Liver (tissue), 9 donors: ENCODE measurements around the gene OR4E2. TPM values are rescaled to one million over a fixed set of nuclear protein-coding genes. Genes with fewer than 3 reads are reported as not detected.
"Not testable (repeated sequence)": the region's sequence is repeated elsewhere in the genome, so short reads cannot be mapped to it uniquely, and the experiment has no call there.

ENCODE experiments used
- DNase-seq: peaks from one replicate; pipeline ENCODE4 v3.0.0-alpha.2; 2017; ENCODE audit warnings: low spot score
- H3K27ac ChIP-seq, 2 donors: one replicate each; pipeline ENCODE4 v1.7.0; 2013; ENCODE audit warnings: inconsistent platforms in 2 of 2, low read length in 2 of 2, control low read depth in 1 of 2, low read depth in 1 of 2, mild to moderate bottlenecking in 1 of 2
- H3K27me3 ChIP-seq, 4 donors: one replicate each; pipeline versions ENCODE4 v1.6.1 to v1.7.0; 2013; ENCODE audit warnings: low read length in 3 of 4, inconsistent platforms in 1 of 4, mild to moderate bottlenecking in 1 of 4, moderate library complexity in 1 of 4; ENCODE audit not compliant: control insufficient read depth in 4 of 4, insufficient read depth in 4 of 4
- H3K36me3 ChIP-seq, 4 donors: one replicate each; pipeline versions ENCODE4 v1.6.1 to v1.7.0; 2013; ENCODE audit warnings: low read length in 3 of 4, mild to moderate bottlenecking in 3 of 4, low read depth in 1 of 4, moderate library complexity in 1 of 4; ENCODE audit not compliant: control insufficient read depth in 4 of 4, insufficient read depth in 3 of 4
- H3K4me1 ChIP-seq, 4 donors: one replicate each; pipeline versions ENCODE4 v1.6.1 to v1.7.0; 2013; ENCODE audit warnings: low read length in 3 of 4, mild to moderate bottlenecking in 3 of 4, moderate library complexity in 1 of 4; ENCODE audit not compliant: control insufficient read depth in 4 of 4, insufficient read depth in 4 of 4
- H3K4me3 ChIP-seq, 3 donors: one replicate each; pipeline versions ENCODE4 v1.6.1 to v1.7.0; 2013; ENCODE audit warnings: low read length in 3 of 3, control low read depth in 1 of 3, low read depth in 1 of 3, mild to moderate bottlenecking in 1 of 3
- H3K9ac ChIP-seq, 2 donors: one replicate each; pipeline ENCODE4 v1.7.0; 2013; ENCODE audit warnings: low read length in 2 of 2, mild to moderate bottlenecking in 2 of 2, moderate library complexity in 2 of 2, control low read depth in 1 of 2, low read depth in 1 of 2
- H3K9me3 ChIP-seq, 4 donors: one replicate each; pipeline versions ENCODE4 v1.6.1 to v1.7.0; 2013; ENCODE audit warnings: low read length in 3 of 4; ENCODE audit not compliant: control insufficient read depth in 4 of 4
- EGR1 ChIP-seq, 2 donors: IDR thresholded peaks; 2 replicates each; pipeline ENCODE4 v1.6.1; 2016 to 2018; ENCODE audit warnings: antibody characterized with exemption in 2 of 2, low read depth in 2 of 2
- FOXA1 ChIP-seq: IDR thresholded peaks from 2 replicates; pipeline ENCODE4 v1.6.1; 2016; ENCODE audit warnings: antibody characterized with exemption
- GABPA ChIP-seq, 2 donors: IDR thresholded peaks in 1 of 2; conservative IDR thresholded peaks in 1 of 2; 2 replicates each; pipeline ENCODE4 v1.6.1; 2016; ENCODE audit warnings: antibody characterized with exemption in 2 of 2, mild to moderate bottlenecking in 1 of 2, moderate library complexity in 1 of 2
- HNF4A ChIP-seq, 2 donors: conservative IDR thresholded peaks; 2 replicates each; pipeline ENCODE4 v1.6.1; 2016; ENCODE audit warnings: antibody characterized with exemption in 2 of 2, mild to moderate bottlenecking in 2 of 2
- HNF4G ChIP-seq: IDR thresholded peaks from 2 replicates; pipeline ENCODE4 v1.6.1; 2016; ENCODE audit warnings: antibody characterized with exemption
- MAX ChIP-seq: IDR thresholded peaks from 2 replicates; pipeline ENCODE4 v1.6.1; 2016; ENCODE audit warnings: antibody characterized with exemption
- NR2F2 ChIP-seq: IDR thresholded peaks from 2 replicates; pipeline ENCODE4 v1.6.1; 2016; ENCODE audit warnings: antibody characterized with exemption
- RXRA ChIP-seq, 2 donors: IDR thresholded peaks; 2 replicates each; pipeline ENCODE4 v1.6.1; 2017 to 2018; ENCODE audit warnings: antibody characterized with exemption in 2 of 2, mild to moderate bottlenecking in 1 of 2
- SP1 ChIP-seq: IDR thresholded peaks from 2 replicates; pipeline ENCODE4 v1.6.1; 2018; ENCODE audit warnings: antibody characterized with exemption, mild to moderate bottlenecking
- TAF1 ChIP-seq: conservative IDR thresholded peaks from 2 replicates; pipeline ENCODE4 v1.6.1; 2016; ENCODE audit warnings: antibody characterized with exemption, mild to moderate bottlenecking
- ZBTB33 ChIP-seq: IDR thresholded peaks from 2 replicates; pipeline ENCODE4 v1.6.1; 2016; ENCODE audit warnings: antibody characterized with exemption
- WGBS: extraction: QIAGEN DNeasy Blood & Tissue Kit; methylation state at CpG from one replicate; pipeline ENCODE4 v1.1.7; 2013; 5-methylcytosine and 5-hydroxymethylcytosine counted together
- polyA plus RNA-seq, 2 donors: library from polyadenylated mRNA; stranded (reverse) in 1 of 2; unstranded in 1 of 2; fragments of 200-250 nt in 1 of 2; fragments of >200 nt in 1 of 2; fragmentation: Nextera tagmentation in 1 of 2; extraction: Ambion mirVana in 1 of 2; gene quantifications; one replicate each; pipeline versions ENCODE4 v1.2.1 to v1.2.3, GENCODE V29; 2013 to 2015
- total RNA-seq, 2 donors: library from RNA; depleted of rRNA; stranded (reverse); fragments of >200 nt; gene quantifications; one replicate each; pipeline ENCODE4 v1.2.3, GENCODE V29; 2014
- TF ChIP-seq, protein P1 (sequence below): IDR thresholded peaks from 2 replicates; pipeline ENCODE4 v1.6.1; 2016; ENCODE audit warnings: antibody characterized with exemption
- donor health status: healthy.
- donor health status: healthy.
- donor health status: healthy.
- donor health status: healthy.
- donor health status: healthy.

OR4E2 gene
- total and polyA plus RNA-seq, 4 donors, result not detected

- H3K36me3 ChIP-seq, result no peaks in the 10 kb centered on the region
- no peak overlapping the region for H3K4me3 ChIP-seq
- TF ChIP-seq MAX, result no peak
- H3K27ac ChIP-seq, result no peak overlapping the region
- H3K27me3 ChIP-seq, result peaks cover 0 to 3% (median 0%) of the 10 kb centered on the region in 4 donors
- no peak for DNase-seq
- H3K4me1 ChIP-seq, result no peaks in the 10 kb centered on the region
- WGBS, result 74% methylated on average over 2 of the region's 2 CpGs
- H3K9ac ChIP-seq, result no peak overlapping the region
- H3K9me3 ChIP-seq, result no peaks in the 10 kb centered on the region
Observed at GRCh38 chr14:21686468-21686867, 32.8 kb downstream of the OR4E2 start.

DNA sequence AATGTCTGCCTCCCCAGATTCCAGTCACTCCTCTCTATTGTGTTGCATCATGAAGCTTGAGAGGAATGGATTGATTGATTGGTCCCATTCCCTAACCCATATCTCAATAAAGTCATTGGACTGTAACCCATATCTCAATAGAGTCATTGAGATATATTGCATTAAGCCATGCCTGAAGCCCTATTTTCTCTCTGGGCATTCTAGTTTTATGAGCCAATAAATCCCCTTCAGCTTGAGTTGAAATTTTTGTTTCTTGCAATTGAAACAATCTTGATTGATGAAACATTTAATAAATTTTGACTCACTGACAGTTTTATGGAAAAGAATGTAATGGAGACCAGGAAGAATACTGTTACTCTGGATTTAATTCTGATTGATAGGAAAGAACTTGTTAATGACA, 40.8 kb downstream of the OR4E2 start:
- TF ChIP-seq SP1 (no peak), MAX (no peak), RXRA (IDR thresholded peaks at IDR 0.05) (no peak), FOXA1 (no peak), TAF1 (no peak), HNF4G (no peak), HNF4A (conservative IDR thresholded peaks at IDR 0.05) (no peak), ZBTB33 (no peak), NR2F2 (no peak), GABPA (IDR thresholded peaks at IDR 0.05 in 1 of 2, conservative IDR thresholded peaks at IDR 0.05 in 1 of 2) (no peak), EGR1 (IDR thresholded peaks at IDR 0.05; ENCODE audit: low read depth in 2 of 2) (no peak)
- TF ChIP-seq, protein P1, sequence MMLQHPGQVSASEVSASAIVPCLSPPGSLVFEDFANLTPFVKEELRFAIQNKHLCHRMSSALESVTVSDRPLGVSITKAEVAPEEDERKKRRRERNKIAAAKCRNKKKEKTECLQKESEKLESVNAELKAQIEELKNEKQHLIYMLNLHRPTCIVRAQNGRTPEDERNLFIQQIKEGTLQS, result no peak
- H3K9me3 ChIP-seq, result no peaks in the 10 kb centered on the region
- no peaks in the 10 kb centered on the region for H3K36me3 ChIP-seq
- H3K9ac ChIP-seq, result no peak overlapping the region
- H3K4me3 ChIP-seq, result no peak overlapping the region
- H3K27me3 ChIP-seq, result peaks cover 0 to 3% (median 0%) of the 10 kb centered on the region in 4 donors
- no peak overlapping the region for H3K27ac ChIP-seq
- DNase-seq, result no peak
- H3K4me1 ChIP-seq, result no peaks in the 10 kb centered on the region

- WGBS, result 94% methylated on average over 33 of the region's 33 CpGs
- not testable (repeated sequence) for H3K9me3 ChIP-seq, H3K27ac ChIP-seq, H3K27me3 ChIP-seq, H3K36me3 ChIP-seq, H3K4me3 ChIP-seq, DNase-seq, H3K4me1 ChIP-seq, H3K9ac ChIP-seq
Observed at GRCh38 chr14:21697662-21698061, 44.0 kb downstream of the OR4E2 start.

- not testable (repeated sequence) for H3K9ac ChIP-seq, H3K36me3 ChIP-seq, H3K27ac ChIP-seq, H3K4me3 ChIP-seq, H3K9me3 ChIP-seq, H3K4me1 ChIP-seq, DNase-seq, H3K27me3 ChIP-seq
- WGBS, result 44% methylated on average over 2 of the region's 3 CpGs
Observed at GRCh38 chr14:21698538-21698937, 44.9 kb downstream of the OR4E2 start.
